ENCODE results near the gene ATP11C. TPM values are rescaled to one million over a fixed set of nuclear protein-coding genes. Genes with fewer than 3 reads are reported as not detected.
A peak's percentile ranks its signal among the peaks of the same experiment; 100 is the strongest.
"Not testable (repeated sequence)": the region's sequence is repeated elsewhere in the genome, so short reads cannot be mapped to it uniquely, and the experiment has no call there.

ATP11C gene
- total RNA-seq, 2 experiments from 2014 or later: 15.0 to 21.6 TPM

DNA sequence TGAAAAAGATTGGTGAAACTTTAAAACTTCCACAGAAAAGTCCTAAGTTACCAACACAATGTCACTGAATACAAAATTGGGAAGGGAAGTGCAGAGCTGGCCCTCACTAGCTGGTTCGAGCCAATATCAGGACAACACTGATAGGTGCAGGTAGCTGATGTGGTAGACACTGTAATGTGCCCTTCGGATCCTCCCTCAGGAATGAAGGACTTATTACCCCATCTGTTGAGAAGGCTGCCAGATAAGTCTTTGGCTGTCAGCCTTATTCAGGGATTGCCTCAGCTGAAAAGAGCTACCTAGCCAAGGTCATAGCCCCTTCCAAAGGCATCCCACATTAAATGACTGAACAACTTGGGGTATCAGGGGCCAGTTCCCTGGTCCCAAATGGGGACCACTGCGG is 230.2 kb downstream of the ATP11C start:
- no peak overlapping the region for H3K27ac Mint-ChIP-seq
- no peak overlapping the region for H3K4me3 Mint-ChIP-seq
- peaks cover 4% of the 10 kb centered on the region for H3K36me3 Mint-ChIP-seq (ENCODE audit: low read depth)
- H3K9me3 Mint-ChIP-seq (ENCODE audit: low read depth): no peaks in the 10 kb centered on the region
- no peak for DNase-seq
- POLR2A ChIA-PET: no interaction called here
- ATAC-seq: no peak
- H3K27me3 Mint-ChIP-seq: no peaks in the 10 kb centered on the region
- intact Hi-C loops (cut with DNase I, micrococcal nuclease): no loop called here
- CTCF ChIA-PET: no interaction called here
- H3K4me1 Mint-ChIP-seq: no peaks in the 10 kb centered on the region

DNA sequence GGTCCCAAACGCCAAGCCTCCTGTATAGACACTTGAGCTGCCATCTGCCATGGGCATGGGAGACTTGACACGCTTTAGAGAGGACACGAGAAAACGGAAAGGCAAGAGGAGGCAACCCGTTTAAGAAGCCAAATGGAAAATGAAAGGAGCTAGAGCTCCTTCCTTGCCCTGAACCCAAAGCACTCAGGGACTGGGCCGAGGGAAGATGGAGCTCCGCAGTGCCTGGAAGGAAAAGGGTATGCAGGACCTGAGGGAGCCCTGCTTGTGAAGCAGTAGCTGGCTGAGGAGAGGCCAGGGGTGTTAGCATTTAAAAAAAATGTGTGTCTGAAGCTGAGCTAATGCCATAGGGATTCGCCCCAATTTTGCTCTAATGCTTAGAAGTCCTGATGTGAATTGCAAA is 239.9 kb downstream of the ATP11C start:
- intact Hi-C loops (cut with DNase I, micrococcal nuclease): no loop called here
- Mint-ChIP-seq H3K27ac (no peak overlapping the region), H3K4me1 (peaks cover 4% of the 10 kb centered on the region), H3K9me3 (ENCODE audit: low read depth) (no peaks in the 10 kb centered on the region), H3K36me3 (ENCODE audit: low read depth) (no peaks in the 10 kb centered on the region), H3K4me3 (no peak overlapping the region), H3K27me3 (peaks cover 8% of the 10 kb centered on the region)
- ATAC-seq: no peak
- CTCF ChIA-PET: no interaction called here
- DNase-seq: no peak
- POLR2A ChIA-PET: interaction anchor here (0.7 kb wide), 1 partner anchor 75 kb away, joined by 3 read pairs; no protein-coding TSS in a partner anchor

DNA sequence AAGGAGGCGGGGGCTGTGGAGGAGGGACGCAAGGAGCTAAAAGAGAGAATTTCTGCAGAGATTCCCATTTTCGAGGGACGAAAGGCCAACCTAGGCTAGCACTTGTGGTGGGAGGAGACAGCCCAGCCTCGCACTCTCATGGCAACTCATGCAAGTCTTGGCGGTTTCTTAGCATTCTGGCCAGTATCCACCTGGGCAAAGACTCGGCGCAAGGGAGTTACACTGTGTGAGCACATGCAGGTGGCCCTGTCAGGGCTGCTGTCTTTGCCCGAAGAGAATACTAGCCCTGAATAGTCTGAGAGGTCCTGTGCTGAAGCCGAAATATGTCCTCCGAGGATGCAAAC is 240.4 kb downstream of the ATP11C start:
- Mint-ChIP-seq H3K4me3 (no peak overlapping the region), H3K4me1 (peaks cover 4% of the 10 kb centered on the region), H3K9me3 (ENCODE audit: low read depth) (no peaks in the 10 kb centered on the region), H3K36me3 (ENCODE audit: low read depth) (no peaks in the 10 kb centered on the region), H3K27me3 (peaks cover 8% of the 10 kb centered on the region), H3K27ac (no peak overlapping the region)
- intact Hi-C loops (cut with DNase I, micrococcal nuclease): no loop called here
- DNase-seq (no peak), ATAC-seq (no peak)
- CTCF ChIA-PET: no interaction called here
- POLR2A ChIA-PET: interaction anchor here (0.7 kb wide), 1 partner anchor 74 kb away, joined by 3 read pairs; no protein-coding TSS in a partner anchor

GRCh38 chrX:139691843-139692505 is 240.9 kb downstream of the ATP11C start:
- CTCF ChIA-PET: no interaction called here
- Mint-ChIP-seq H3K27ac (no peak overlapping the region), H3K9me3 (ENCODE audit: low read depth) (no peaks in the 10 kb centered on the region), H3K36me3 (ENCODE audit: low read depth) (no peaks in the 10 kb centered on the region), H3K4me3 (no peak overlapping the region), H3K27me3 (peaks cover 8% of the 10 kb centered on the region), H3K4me1 (peaks cover 4% of the 10 kb centered on the region)
- ATAC-seq (no peak), DNase-seq (peak; percentile 3)
- intact Hi-C loops (cut with DNase I, micrococcal nuclease): no loop called here
- POLR2A ChIA-PET: interaction anchor here (0.7 kb wide), 1 partner anchor 74 kb away, joined by 3 read pairs; no protein-coding TSS in a partner anchor

GRCh38 chrX:139691493-139691842 is 241.4 kb downstream of the ATP11C start:
- no peak for ATAC-seq
- Mint-ChIP-seq H3K27me3 (peaks cover 8% of the 10 kb centered on the region), H3K4me1 (peaks cover 4% of the 10 kb centered on the region), H3K27ac (no peak overlapping the region), H3K4me3 (no peak overlapping the region), H3K36me3 (ENCODE audit: low read depth) (no peaks in the 10 kb centered on the region), H3K9me3 (ENCODE audit: low read depth) (peaks cover 4% of the 10 kb centered on the region)
- ChIA-PET CTCF (no interaction called here), POLR2A (no interaction called here)
- intact Hi-C loops (cut with DNase I, micrococcal nuclease): no loop called here
- no peak for DNase-seq

- DNase-seq; H3K36me3 Mint-ChIP-seq (ENCODE audit: low read depth); H3K9me3 Mint-ChIP-seq (ENCODE audit: low read depth); POLR2A ChIA-PET; intact Hi-C loops (cut with DNase I, micrococcal nuclease); H3K27me3 Mint-ChIP-seq; H3K4me3 Mint-ChIP-seq; H3K27ac Mint-ChIP-seq; ATAC-seq; CTCF ChIA-PET; H3K4me1 Mint-ChIP-seq: not testable (repeated sequence)
Measured at GRCh38 chrX:139685175-139685574, 247.7 kb downstream of the ATP11C start.

GRCh38 chrX:139680356-139680755 is 252.5 kb downstream of the ATP11C start:
- Mint-ChIP-seq H3K4me3 (no peak overlapping the region), H3K36me3 (ENCODE audit: low read depth) (peaks cover 7% of the 10 kb centered on the region), H3K9me3 (ENCODE audit: low read depth) (peaks cover 5% of the 10 kb centered on the region), H3K27me3 (no peaks in the 10 kb centered on the region), H3K4me1 (no peaks in the 10 kb centered on the region), H3K27ac (no peak overlapping the region)
- CTCF ChIA-PET: interaction anchor here (0.6 kb wide), 1 partner anchor 119 kb away, joined by 3 read pairs; no protein-coding TSS in a partner anchor
- intact Hi-C loops (cut with DNase I, micrococcal nuclease): no loop called here
- no peak for ATAC-seq
- POLR2A ChIA-PET: no interaction called here
- DNase-seq: no peak

Small RNAs within 50 kb of the gene (microRNA-seq; reads per million reads assigned to microRNA genes)
- gene MIR505 (ENCODE audit: borderline replicate concordance): 205 reads per million, percentile 72 among the genes with 10 or more reads in this experiment

Other genes starting within 250 kb of the ATP11C start
- gene MCF2, start 224.9 kb downstream of the ATP11C start, total RNA-seq: under 1 TPM; 0.34 to 0.74 TPM
- not detected for gene CXorf66, start 32.5 kb upstream of the ATP11C start, total RNA-seq

Measured in activated CD4-positive, alpha-beta T cell treated with anti-CD3 and anti-CD28 coated beads for 36 hours (primary cell).